ENCODE data around the gene SLC6A19. TPM values are rescaled to one million over a fixed set of nuclear protein-coding genes. Genes with fewer than 3 reads are reported as not detected.

Gene SLC6A19
- total RNA-seq, 1 donor from 2014 or later: not detected

GRCh38 chr5:1182633-1183423 is 18.6 kb upstream of the SLC6A19 start:
- Histone ChIP-seq H3K4me1 (no peaks in the 10 kb centered on the region), H3K27ac (no peak overlapping the region), H3K9me3 (no peaks in the 10 kb centered on the region), H3K27me3 (no peaks in the 10 kb centered on the region), H3K36me3 (no peaks in the 10 kb centered on the region), H3K4me3 (no peak overlapping the region)
- intact Hi-C loops (cut with DNase I): no loop called here
- no peak for TF ChIP-seq POLR2A (IDR thresholded peaks at IDR 0.05)
- no peak for TF ChIP-seq POLR2AphosphoS5 (IDR thresholded peaks at IDR 0.05; ENCODE audit: insufficient read depth in 1 of 2, low read depth in 1 of 2)
- TF ChIP-seq CTCF (IDR thresholded peaks at IDR 0.05): no peak
- DNase-seq (ENCODE audit: extremely low spot score in 2 of 2): no peak

GRCh38 chr5:1183424-1184162 is 17.8 kb upstream of the SLC6A19 start:
- Histone ChIP-seq H3K36me3 (no peaks in the 10 kb centered on the region), H3K9me3 (no peaks in the 10 kb centered on the region), H3K27ac (no peak overlapping the region), H3K4me1 (no peaks in the 10 kb centered on the region), H3K4me3 (no peak overlapping the region), H3K27me3 (no peaks in the 10 kb centered on the region)
- intact Hi-C loops (cut with DNase I): no loop called here
- TF ChIP-seq CTCF (IDR thresholded peaks at IDR 0.05) (no peak), POLR2A (IDR thresholded peaks at IDR 0.05) (no peak), POLR2AphosphoS5 (IDR thresholded peaks at IDR 0.05; ENCODE audit: insufficient read depth in 1 of 2, low read depth in 1 of 2) (no peak)
- no peak for DNase-seq (ENCODE audit: extremely low spot score in 2 of 2)

- Histone ChIP-seq H3K27me3 (no peaks in the 10 kb centered on the region), H3K9me3 (no peaks in the 10 kb centered on the region), H3K4me1 (no peaks in the 10 kb centered on the region), H3K4me3 (no peak overlapping the region), H3K27ac (no peak overlapping the region), H3K36me3 (no peaks in the 10 kb centered on the region)
- no peak for TF ChIP-seq CTCF (IDR thresholded peaks at IDR 0.05)
- TF ChIP-seq POLR2AphosphoS5 (IDR thresholded peaks at IDR 0.05; ENCODE audit: insufficient read depth in 1 of 2, low read depth in 1 of 2): no peak
- no peak for TF ChIP-seq POLR2A (IDR thresholded peaks at IDR 0.05)
- no peak for DNase-seq (ENCODE audit: extremely low spot score in 2 of 2)
- intact Hi-C loops (cut with DNase I): no loop called here
Observed at GRCh38 chr5:1184163-1184470, 17.3 kb upstream of the SLC6A19 start.

GRCh38 chr5:1184481-1184880 is 16.9 kb upstream of the SLC6A19 start:
- intact Hi-C loops (cut with DNase I): no loop called here
- no peak for DNase-seq (ENCODE audit: extremely low spot score in 2 of 2)
- Histone ChIP-seq H3K4me3 (no peak overlapping the region), H3K27ac (no peak overlapping the region), H3K9me3 (no peaks in the 10 kb centered on the region), H3K4me1 (no peaks in the 10 kb centered on the region), H3K36me3 (no peaks in the 10 kb centered on the region), H3K27me3 (no peaks in the 10 kb centered on the region)
- TF ChIP-seq POLR2A (IDR thresholded peaks at IDR 0.05): no peak
- no peak for TF ChIP-seq POLR2AphosphoS5 (IDR thresholded peaks at IDR 0.05; ENCODE audit: insufficient read depth in 1 of 2, low read depth in 1 of 2)
- TF ChIP-seq CTCF (IDR thresholded peaks at IDR 0.05): no peak
